Activated T-cell treated with anti-CD3 and anti-CD28 coated beads for 4 hours (primary cell): ENCODE results near the gene SERAC1.
"Not testable (repeated sequence)": the region's sequence is repeated elsewhere in the genome, so short reads cannot be mapped to it uniquely, and the experiment has no call there.

Source experiments
- DNase-seq: peaks from one replicate; pipeline ENCODE4 v3.0.0-alpha.2; 2020

Gene SERAC1

GRCh38 chr6:158174024-158174423, 6.0 kb upstream of the SERAC1 start:
- DNase-seq, result no peak

DNA sequence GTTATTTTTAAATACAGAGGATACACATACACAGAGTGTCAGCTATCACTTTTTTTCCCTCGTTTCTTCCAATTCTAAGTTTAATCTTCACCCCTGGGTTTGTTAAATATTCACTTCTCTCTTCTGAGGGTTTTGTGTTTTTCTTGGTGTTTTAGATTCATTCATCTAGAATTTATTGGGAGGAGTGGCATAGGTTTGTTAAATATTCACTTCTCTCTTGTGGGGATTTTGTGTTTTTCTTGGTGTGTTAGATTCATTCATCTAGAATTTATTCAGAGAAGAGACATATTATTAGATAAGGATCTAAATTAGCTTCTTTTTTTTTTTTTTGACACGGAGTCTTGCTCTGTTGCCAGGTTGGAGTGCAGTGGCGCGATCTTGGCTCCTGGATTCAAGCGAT, 3.9 kb upstream of the SERAC1 start:
- no peak for DNase-seq

DNA sequence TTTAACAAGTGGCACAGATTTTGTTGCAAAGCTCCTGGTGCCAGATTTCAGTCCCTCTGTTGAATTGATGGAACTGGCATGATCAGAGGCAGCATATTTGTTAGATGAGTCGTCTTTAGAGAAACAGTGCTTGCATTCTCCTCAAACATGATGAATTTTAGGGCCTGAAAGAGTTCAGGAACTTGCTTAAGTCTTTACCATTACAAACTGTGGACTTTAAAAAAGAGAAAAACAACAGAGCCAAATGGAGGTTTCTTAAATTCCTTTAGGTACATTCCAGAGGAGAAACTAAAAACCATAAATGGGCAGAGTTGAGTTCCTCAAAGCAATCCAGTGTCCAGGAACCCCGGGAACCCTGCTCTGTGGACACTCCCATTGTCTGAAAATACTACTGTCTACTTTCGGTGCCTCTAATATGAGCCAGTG, 2.6 kb upstream of the SERAC1 start:
- no peak for DNase-seq

- not testable (repeated sequence) for DNase-seq
Observed at GRCh38 chr6:158169634-158170033, 1.6 kb upstream of the SERAC1 start.

GRCh38 chr6:158165919-158166416, 2.1 kb downstream of the SERAC1 start:
- DNase-seq, result no peak

GRCh38 chr6:158164579-158165170, 3.4 kb downstream of the SERAC1 start:
- no peak for DNase-seq

DNA sequence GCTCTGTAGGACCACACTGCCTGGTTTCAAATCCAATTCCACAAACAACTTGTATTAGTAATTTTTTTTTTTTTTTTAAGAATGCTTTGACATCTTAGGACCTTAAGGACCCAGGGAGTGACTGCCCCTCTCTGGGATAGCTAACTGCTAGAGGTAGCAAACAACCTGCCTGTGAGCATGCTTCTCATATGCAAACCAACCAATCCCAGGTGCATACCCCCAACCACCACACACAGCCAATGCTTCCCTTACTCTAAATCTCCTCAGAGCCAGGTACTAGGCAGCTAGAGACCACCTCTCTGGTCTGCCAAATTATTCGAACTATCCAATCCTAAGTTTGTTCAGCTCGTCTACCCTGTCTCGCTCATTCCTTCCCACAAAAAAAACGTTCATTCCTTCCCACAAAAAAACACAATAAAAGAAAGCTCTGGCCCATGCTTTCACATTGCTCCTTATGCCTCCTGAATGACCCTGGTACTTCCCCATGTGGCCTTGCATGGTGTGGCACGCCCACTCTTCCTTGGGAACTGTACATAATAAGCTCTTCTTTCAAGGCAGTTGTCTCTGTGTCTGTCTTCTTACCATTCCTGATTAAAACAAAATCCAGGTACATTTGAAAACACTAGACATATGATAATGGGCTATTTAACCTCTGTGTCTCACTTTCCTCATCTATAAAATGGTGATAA, 6.4 kb downstream of the SERAC1 start:
- no peak for DNase-seq

- DNase-seq, result no peak
Observed at GRCh38 chr6:158160932-158161539, 7.0 kb downstream of the SERAC1 start.

DNA sequence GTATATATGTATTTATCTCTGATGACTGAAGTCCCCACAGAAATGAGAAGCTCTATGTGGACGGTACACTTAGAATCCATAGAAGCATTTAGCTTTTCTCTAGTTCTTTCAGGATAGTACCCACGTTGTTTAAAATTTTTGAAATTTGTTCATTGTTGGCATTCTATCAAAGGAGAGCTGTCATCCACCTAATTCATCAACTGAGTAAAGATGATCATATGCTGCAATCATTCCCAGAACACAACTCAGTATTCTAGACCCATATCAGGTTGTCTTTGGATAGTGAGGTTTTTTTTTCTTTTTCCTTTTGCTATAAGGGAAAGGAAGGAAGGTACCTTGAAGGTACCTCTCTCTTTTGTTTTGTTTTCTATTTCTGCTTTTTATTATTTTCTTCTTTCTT, 9.3 kb downstream of the SERAC1 start:
- no peak for DNase-seq

DNA sequence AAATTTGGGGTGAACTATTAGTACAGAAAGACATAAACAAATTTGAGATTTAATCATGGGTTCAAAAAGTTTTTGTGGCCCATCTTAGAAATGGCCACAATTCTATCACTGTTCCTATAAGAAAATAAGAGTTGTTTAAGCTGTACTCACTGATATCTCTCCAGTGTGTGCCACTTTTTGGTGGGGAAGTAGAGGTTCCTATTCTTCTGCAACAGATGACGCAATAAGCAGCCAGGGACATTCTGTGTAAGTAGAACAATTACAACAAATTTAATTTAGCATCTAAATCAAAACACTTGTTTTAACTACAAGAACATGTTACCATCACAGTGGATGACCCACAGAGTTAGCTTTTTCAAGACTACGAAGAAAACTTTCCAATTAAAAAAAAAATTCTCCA, 9.9 kb downstream of the SERAC1 start:
- no peak for DNase-seq

DNA sequence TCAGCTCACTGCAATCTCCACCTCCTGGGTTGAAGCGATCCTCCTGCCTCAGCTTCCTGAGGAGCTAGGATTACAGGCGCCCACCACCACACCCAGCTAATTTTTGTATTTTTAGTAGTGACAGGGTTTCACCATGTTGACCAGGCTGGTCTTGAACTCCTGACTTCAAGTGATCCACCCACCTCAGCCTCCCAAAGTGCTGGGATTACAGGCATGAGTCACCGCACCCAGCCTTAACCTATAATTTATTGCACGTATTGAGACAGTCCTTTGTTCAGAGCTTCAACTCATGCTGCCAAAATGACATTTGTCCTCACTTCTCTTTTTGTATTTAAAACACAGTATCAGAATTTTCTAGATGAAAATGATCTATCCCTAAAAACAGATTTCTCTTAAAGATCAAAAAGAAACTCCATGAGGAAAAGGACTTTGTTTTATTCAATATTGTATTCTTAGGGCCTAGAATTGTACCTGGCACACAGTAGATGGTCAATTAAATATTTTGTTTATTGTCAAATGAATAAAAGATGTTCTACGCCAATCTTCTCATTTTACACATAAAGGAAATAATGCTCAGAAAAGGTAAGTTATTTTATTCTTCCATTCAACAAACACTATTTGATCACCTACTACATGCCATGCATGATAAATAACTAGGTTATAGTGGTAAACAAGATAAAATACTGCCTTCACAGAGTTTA, 10.8 kb downstream of the SERAC1 start:
- DNase-seq, result no peak

DNA sequence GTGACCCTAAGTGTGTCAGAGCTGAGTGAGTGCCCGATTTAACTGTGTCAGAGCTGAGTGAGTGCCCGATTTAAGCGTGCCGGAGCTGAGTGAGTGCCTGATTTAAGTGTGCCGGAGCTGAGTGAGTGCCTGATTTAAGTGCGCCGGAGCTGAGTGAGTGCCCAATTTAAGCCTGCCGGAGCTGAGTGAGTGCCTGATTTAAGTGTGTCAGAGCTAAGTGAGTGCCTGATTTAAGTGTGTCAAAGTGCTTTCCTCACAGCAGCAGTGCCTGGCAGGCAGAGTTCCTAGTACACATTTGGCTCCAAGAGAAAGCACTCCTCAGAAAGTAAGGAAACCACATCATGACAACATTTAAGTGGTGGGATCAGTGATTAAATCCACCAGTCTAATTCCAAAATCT, 13.2 kb downstream of the SERAC1 start:
- DNase-seq, result no peak

GRCh38 chr6:158153576-158153975, 14.5 kb downstream of the SERAC1 start:
- no peak for DNase-seq

DNA sequence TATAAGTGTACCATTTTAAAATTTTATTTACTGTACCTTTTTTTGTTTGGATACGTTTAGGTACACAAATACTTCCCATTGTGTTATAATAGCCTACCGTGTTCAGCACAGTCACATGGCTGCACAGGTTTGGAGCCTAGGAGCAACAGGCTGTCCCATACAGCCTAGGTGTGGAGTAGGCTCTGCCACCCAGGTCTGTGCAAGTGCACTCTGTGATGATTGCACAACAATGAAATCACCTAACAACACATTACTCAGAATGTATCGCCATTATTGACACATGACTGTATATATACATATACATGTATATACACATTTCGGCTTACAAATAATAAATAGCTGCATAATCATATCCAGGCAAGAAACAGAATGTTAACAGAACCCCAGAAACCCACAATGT, 15.4 kb downstream of the SERAC1 start:
- no peak for DNase-seq

DNA sequence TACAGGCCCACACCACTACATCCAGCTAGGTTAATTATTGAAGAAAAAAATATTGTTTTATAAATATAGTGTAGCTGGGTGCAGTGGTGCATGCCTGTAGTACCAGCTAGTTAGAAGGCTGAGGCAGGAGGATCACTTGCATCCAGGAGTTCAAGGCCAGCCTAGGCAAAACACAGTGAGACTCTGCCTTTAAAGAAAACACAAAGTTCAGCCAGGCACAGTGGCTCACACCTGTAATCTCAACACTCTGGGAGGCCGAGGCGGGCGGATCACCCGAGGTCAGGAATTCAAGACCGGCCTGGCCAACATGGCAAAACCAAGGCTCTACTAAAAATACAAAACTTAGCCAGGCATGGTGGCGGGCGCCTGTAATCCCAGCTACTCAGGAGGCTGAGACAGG, 16.0 kb downstream of the SERAC1 start:
- DNase-seq, result not testable (repeated sequence)

DNA sequence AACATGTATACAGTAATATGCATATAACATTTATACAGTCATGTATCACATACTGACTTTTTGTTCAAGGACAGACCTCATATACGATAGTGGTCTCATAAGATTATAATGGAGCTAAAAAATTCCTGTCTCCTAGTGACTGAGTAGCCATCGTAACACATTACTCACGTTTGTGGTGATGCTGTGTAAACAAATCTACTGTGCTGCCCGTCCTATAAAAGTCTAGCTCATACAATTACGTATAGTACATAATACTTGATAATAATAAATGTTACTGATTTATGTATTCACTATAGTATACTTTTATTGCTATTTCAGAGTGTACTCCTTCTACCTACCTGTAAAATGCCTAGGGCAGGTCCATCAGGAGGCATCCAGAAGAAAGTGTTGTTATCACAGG, 17.4 kb downstream of the SERAC1 start:
- DNase-seq, result no peak

DNA sequence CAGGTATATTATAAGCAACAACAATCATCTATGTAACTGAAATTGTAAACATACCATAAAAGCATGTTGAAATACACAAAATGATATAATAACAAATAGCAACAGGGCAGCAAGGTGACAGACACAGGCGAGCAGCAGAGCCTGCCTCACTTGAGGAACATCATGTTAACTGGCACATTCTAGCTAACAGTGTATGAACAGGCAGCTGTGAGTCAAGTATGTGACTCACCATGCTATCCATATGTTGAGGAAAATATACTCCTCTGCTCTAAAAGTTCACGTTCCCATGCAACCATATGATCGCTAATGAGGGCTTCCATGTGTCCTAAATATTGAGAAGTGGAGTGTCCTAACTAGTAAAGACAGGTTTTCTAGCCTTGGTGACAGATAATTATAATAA, 18.4 kb downstream of the SERAC1 start:
- no peak for DNase-seq

DNA sequence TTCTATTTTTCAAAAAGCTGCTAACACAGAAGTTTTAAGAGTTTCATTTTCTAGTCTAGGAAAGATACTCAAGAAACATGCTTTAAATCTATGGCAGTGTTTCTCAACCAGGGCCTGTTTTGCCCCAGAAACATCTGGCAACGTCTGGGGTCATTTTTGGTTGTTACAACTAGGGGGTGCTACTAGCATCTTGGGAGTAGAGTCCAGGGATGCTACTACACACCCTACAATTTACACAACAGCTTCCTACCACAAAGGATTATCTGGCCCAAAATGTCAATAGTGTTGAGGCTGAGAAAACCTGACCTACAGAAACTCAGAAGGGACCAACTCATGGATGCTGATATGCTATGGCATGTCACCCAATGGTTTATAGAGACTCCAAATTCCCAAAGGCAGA, 24.4 kb downstream of the SERAC1 start:
- DNase-seq, result no peak

GRCh38 chr6:158142789-158143188, 25.3 kb downstream of the SERAC1 start:
- DNase-seq, result no peak

DNA sequence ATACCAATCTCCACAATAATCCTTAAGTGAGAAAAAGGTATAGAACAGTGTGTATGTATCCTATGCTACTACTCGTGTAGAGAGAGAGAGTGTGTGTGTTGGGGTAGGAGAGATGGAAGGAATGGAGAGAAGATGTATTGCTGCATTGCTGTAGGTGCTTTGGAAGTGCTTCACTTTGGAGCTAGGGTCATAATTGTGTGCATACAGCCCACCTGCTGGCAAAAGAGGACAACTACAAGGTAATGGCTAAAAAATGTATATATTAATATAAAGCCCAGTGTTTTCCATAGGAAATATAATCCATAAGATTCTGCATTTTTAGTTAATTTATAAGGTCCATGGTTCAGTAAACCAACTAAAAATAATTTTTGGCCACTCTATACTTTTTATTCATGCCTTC, 36.1 kb downstream of the SERAC1 start:
- no peak for DNase-seq

DNA sequence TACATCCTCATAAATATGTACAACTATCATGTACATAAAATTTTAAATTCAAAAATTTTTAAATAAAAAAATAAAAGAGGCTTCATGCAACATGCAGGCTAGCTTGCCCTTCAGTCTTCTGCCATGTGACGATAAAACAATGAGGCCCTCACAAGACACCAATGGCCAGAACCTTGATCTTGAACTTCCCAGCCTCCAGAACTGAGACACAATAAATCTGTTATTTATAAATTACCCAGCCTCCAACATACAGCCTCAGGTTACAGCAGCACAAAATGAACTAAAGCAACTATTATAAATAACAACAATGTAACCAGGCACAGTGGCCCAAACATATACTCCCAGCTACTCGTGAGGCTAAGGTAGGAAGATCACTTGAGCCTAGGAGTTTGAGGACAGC, 42.8 kb downstream of the SERAC1 start:
- no peak for DNase-seq

GRCh38 chr6:158124288-158124687, 43.8 kb downstream of the SERAC1 start:
- DNase-seq, result no peak

DNA sequence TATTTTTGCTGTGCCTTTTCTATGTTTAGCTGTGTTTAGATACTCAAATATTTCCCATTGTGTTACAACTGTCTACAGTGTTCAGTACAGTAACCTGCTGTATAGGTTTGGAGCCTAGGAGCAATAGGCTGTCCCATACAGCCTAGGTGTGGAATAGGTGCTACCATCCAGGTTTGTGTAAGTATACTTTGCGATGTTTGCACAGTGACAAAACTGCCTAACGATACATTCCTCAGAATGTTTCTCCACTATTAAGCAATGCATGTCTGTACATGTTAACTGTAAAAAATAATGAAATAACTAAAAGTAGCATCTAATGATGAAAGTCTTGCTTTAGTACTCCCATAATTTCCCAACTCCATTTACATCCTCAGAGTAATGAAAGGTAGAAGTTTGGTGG, 46.0 kb downstream of the SERAC1 start:
- no peak for DNase-seq

GRCh38 chr6:158121335-158121734, 46.7 kb downstream of the SERAC1 start:
- no peak for DNase-seq
